H9 (cell line): ENCODE data around the gene SRA1. TPM values are rescaled to one million over a fixed set of nuclear protein-coding genes. Genes with fewer than 3 reads are reported as not detected.
"Not testable (repeated sequence)": the region's sequence is repeated elsewhere in the genome, so short reads cannot be mapped to it uniquely, and the experiment has no call there.

Experiments used
- DNase-seq: peaks from one replicate; pipeline ENCODE4 v3.0.0-alpha.2; 2017
- H2AFZ ChIP-seq: one replicate; pipeline ENCODE4 v1.6.1; 2013; ENCODE audit warnings: mild to moderate bottlenecking, low read length, control low read depth, moderate library complexity
- H2AK5ac ChIP-seq: 2 replicates; pipeline ENCODE4 v1.6.1; 2013; ENCODE audit warnings: low read length, control low read depth, mixed read lengths; ENCODE audit not compliant: insufficient read length
- H2BK120ac ChIP-seq: one replicate; pipeline ENCODE4 v1.6.1; 2013; ENCODE audit warnings: low read depth, mild to moderate bottlenecking, low read length, control low read depth, inconsistent platforms; ENCODE audit not compliant: poor library complexity, severe bottlenecking
- H2BK12ac ChIP-seq: 2 replicates; pipeline ENCODE4 v1.6.1; 2013; ENCODE audit warnings: low read length, control low read depth, mixed read lengths, low read depth; ENCODE audit not compliant: insufficient read length
- H2BK15ac ChIP-seq: 2 replicates; pipeline ENCODE4 v1.6.1; 2013; ENCODE audit warnings: low read depth, low read length, control low read depth
- H2BK20ac ChIP-seq: one replicate; pipeline ENCODE4 v1.6.1; 2013; ENCODE audit warnings: low read depth, mild to moderate bottlenecking, low read length, control low read depth, inconsistent platforms; ENCODE audit not compliant: poor library complexity, severe bottlenecking
- H2BK5ac ChIP-seq: 2 replicates; pipeline ENCODE4 v1.6.1; 2013; ENCODE audit warnings: low read length, control low read depth, mixed read lengths; ENCODE audit not compliant: insufficient read length
- H3K14ac ChIP-seq: 2 replicates; pipeline ENCODE4 v1.6.1; 2013; ENCODE audit warnings: low read length, control low read depth; ENCODE audit not compliant: insufficient read depth
- H3K18ac ChIP-seq: 2 replicates; pipeline ENCODE4 v1.6.1; 2013; ENCODE audit warnings: low read depth, mild to moderate bottlenecking, mixed read lengths, low read length, control low read depth; ENCODE audit not compliant: insufficient read length
- H3K23ac ChIP-seq: 2 replicates; pipeline ENCODE4 v1.6.1; 2013; ENCODE audit warnings: low read length, control low read depth, mixed read lengths, low read depth; ENCODE audit not compliant: insufficient read length
- H3K23me2 ChIP-seq: 2 replicates; pipeline ENCODE4 v1.6.1; 2013; ENCODE audit warnings: low read depth, mild to moderate bottlenecking, mixed read lengths, low read length, control low read depth; ENCODE audit not compliant: insufficient read length, poor library complexity, severe bottlenecking
- H3K27ac ChIP-seq: 2 replicates; pipeline ENCODE4 v1.5.1; 2013; ENCODE audit warnings: low read length, control low read depth, mixed read lengths, low read depth; ENCODE audit not compliant: insufficient read length
- H3K27me3 ChIP-seq: 2 replicates; pipeline ENCODE4 v1.6.1; 2013; ENCODE audit warnings: low read length, control low read depth, inconsistent platforms; ENCODE audit not compliant: insufficient read depth
- H3K4ac ChIP-seq: 2 replicates; pipeline ENCODE4 v1.6.1; 2013; ENCODE audit warnings: low read depth, mild to moderate bottlenecking, control low read depth, inconsistent platforms, low read length, moderate library complexity
- H3K4me1 ChIP-seq: 2 replicates; pipeline ENCODE4 v1.6.1; 2013; ENCODE audit warnings: low read length, control low read depth, inconsistent platforms; ENCODE audit not compliant: insufficient read depth
- H3K4me2 ChIP-seq: 2 replicates; pipeline ENCODE4 v1.6.1; 2013; ENCODE audit warnings: low read length, control low read depth, mixed read lengths; ENCODE audit not compliant: insufficient read length, insufficient read depth
- H3K56ac ChIP-seq: 2 replicates; pipeline ENCODE4 v1.6.1; 2013; ENCODE audit warnings: low read depth, mild to moderate bottlenecking, mixed read lengths, low read length, control low read depth; ENCODE audit not compliant: insufficient read length
- H3K79me1 ChIP-seq: 2 replicates; pipeline ENCODE4 v1.6.1; 2013; ENCODE audit warnings: low read depth, mild to moderate bottlenecking, moderate library complexity, low read length, control low read depth, inconsistent platforms; ENCODE audit not compliant: insufficient read depth, poor library complexity, severe bottlenecking
- H3K79me2 ChIP-seq: 2 replicates; pipeline ENCODE4 v1.6.1; 2013; ENCODE audit warnings: low read length, control low read depth, inconsistent platforms; ENCODE audit not compliant: insufficient read depth
- H3K9ac ChIP-seq: 2 replicates; pipeline ENCODE4 v1.6.1; 2013; ENCODE audit warnings: low read length, control low read depth, mixed read lengths; ENCODE audit not compliant: insufficient read length; ENCODE audit errors: extremely low read depth
- H3K9me3 ChIP-seq: one replicate; pipeline ENCODE4 v1.6.1; 2013; ENCODE audit warnings: low read depth, low read length, inconsistent platforms; ENCODE audit not compliant: control insufficient read depth
- H3T11ph ChIP-seq: one replicate; pipeline ENCODE4 v1.6.1; 2013; ENCODE audit warnings: mild to moderate bottlenecking, low read length, control low read depth, inconsistent platforms
- H4K20me1 ChIP-seq: one replicate; pipeline ENCODE4 v1.6.1; 2013; ENCODE audit not compliant: control insufficient read depth, insufficient read length, insufficient read depth
- H4K5ac ChIP-seq: 2 replicates; pipeline ENCODE4 v1.6.1; 2013; ENCODE audit warnings: low read depth, mild to moderate bottlenecking, mixed read lengths, low read length, control low read depth; ENCODE audit not compliant: insufficient read length
- H4K8ac ChIP-seq: replicated peaks from 2 replicates; pipeline ENCODE4 v1.6.1; 2013; ENCODE audit warnings: low read length, control low read depth, mixed read lengths, low read depth; ENCODE audit not compliant: insufficient read length
- H4K91ac ChIP-seq: 2 replicates; pipeline ENCODE4 v1.6.1; 2013; ENCODE audit warnings: low read depth, mild to moderate bottlenecking, moderate library complexity, mixed read lengths, low read length, control low read depth; ENCODE audit not compliant: insufficient read length
- H3K27ac Mint-ChIP-seq, 3 experiments: 2 replicates in 2 of 3; 3 replicates in 1 of 3; pipeline ENCODE4 v1.8.0; 2020 to 2021; ENCODE audit warnings: mixed read lengths in 3 of 3, mild to moderate bottlenecking in 1 of 3, moderate library complexity in 1 of 3
- H3K27me3 Mint-ChIP-seq: 2 replicates; pipeline ENCODE4 v1.8.0; 2021; ENCODE audit warnings: low read depth, mild to moderate bottlenecking, moderate library complexity, mixed read lengths
- H3K36me3 Mint-ChIP-seq, 3 experiments: 2 replicates in 2 of 3; 3 replicates in 1 of 3; pipeline ENCODE4 v1.8.0; 2020 to 2021; ENCODE audit warnings: low read depth in 3 of 3, mixed read lengths in 3 of 3; ENCODE audit not compliant: insufficient read depth in 1 of 3
- H3K4me1 Mint-ChIP-seq, 2 experiments: 2 replicates each; pipeline ENCODE4 v1.8.0; 2020; ENCODE audit warnings: mixed read lengths in 2 of 2
- H3K4me3 Mint-ChIP-seq, 2 experiments: 2 replicates in 1 of 2; 3 replicates in 1 of 2; pipeline ENCODE4 v1.8.0; 2020 to 2021; ENCODE audit warnings: mild to moderate bottlenecking in 2 of 2, mixed read lengths in 2 of 2, moderate library complexity in 1 of 2
- H3K9me3 Mint-ChIP-seq, 2 experiments: 2 replicates in 1 of 2; 3 replicates in 1 of 2; pipeline ENCODE4 v1.8.0; 2020; ENCODE audit warnings: mild to moderate bottlenecking in 2 of 2, mixed read lengths in 2 of 2, moderate library complexity in 1 of 2
- WGBS: extraction: QIAGEN DNeasy Blood & Tissue Kit; methylation state at CpG from one replicate; pipeline ENCODE4 v1.1.7; 2013; ENCODE audit warnings: missing lambda C conversion rate, low lambda C conversion rate, mixed read lengths; ENCODE audit not compliant: insufficient read length; ENCODE audit errors: extremely low coverage; 5-methylcytosine and 5-hydroxymethylcytosine counted together
- total RNA-seq: library from RNA; stranded (reverse); gene quantifications from 2 replicates; pipeline ENCODE4 v1.2.1, GENCODE V29; 2021
- TF ChIP-seq, protein P1 (sequence below): fragments of 200-600 bp; sonication (generic); conservative IDR thresholded peaks from 3 replicates; pipeline ENCODE4 v1.8.0; 2021; ENCODE audit warnings: antibody characterized with exemption, mild to moderate bottlenecking

SRA1 gene
- total RNA-seq, 1 experiment from 2014 or later, result 49.3 TPM

DNA sequence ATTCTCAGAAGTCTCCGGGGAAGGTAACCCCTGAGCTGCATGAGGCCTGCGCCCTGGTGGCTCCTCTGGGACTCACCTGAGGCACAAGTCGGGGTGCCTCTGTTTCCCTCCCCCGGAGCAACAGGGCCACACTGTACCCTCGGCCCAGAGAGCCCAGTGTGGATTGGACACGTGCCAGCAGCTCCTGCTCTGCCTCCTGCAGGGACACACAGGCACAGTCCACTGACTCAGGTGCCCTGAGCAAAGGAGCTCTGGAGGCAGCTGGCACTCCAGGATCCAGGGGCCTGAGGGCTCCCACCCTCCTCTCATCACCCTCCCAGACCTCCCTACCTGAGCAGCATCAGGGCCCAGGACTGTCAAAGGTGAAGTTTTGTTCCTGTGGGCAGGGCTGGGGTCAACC is 36.9 kb upstream of the SRA1 start:
- peaks cover 6% of the 10 kb centered on the region for H3K27me3 Mint-ChIP-seq
- no peak overlapping the region for H2BK20ac ChIP-seq
- DNase-seq, result no peak
- no peak overlapping the region for H3K23ac ChIP-seq
- no peak overlapping the region for H3K27ac Mint-ChIP-seq
- TF ChIP-seq, protein P1, sequence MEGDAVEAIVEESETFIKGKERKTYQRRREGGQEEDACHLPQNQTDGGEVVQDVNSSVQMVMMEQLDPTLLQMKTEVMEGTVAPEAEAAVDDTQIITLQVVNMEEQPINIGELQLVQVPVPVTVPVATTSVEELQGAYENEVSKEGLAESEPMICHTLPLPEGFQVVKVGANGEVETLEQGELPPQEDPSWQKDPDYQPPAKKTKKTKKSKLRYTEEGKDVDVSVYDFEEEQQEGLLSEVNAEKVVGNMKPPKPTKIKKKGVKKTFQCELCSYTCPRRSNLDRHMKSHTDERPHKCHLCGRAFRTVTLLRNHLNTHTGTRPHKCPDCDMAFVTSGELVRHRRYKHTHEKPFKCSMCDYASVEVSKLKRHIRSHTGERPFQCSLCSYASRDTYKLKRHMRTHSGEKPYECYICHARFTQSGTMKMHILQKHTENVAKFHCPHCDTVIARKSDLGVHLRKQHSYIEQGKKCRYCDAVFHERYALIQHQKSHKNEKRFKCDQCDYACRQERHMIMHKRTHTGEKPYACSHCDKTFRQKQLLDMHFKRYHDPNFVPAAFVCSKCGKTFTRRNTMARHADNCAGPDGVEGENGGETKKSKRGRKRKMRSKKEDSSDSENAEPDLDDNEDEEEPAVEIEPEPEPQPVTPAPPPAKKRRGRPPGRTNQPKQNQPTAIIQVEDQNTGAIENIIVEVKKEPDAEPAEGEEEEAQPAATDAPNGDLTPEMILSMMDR, result no peak
- no peak overlapping the region for H2AFZ ChIP-seq
- no peaks in the 10 kb centered on the region for H3K4me1 ChIP-seq
- H2BK12ac ChIP-seq, result no peak overlapping the region
- H3T11ph ChIP-seq, result no peak overlapping the region
- no peaks in the 10 kb centered on the region for H3K23me2 ChIP-seq
- no peaks in the 10 kb centered on the region for H4K20me1 ChIP-seq
- H4K8ac ChIP-seq, result no peak overlapping the region
- H3K9ac ChIP-seq, result no peak overlapping the region
- no peaks in the 10 kb centered on the region for H3K27me3 ChIP-seq
- H2BK5ac ChIP-seq, result no peak overlapping the region
- no peaks in the 10 kb centered on the region; a peak in 1 of 5 replicates for H3K9me3 Mint-ChIP-seq
- H3K18ac ChIP-seq, result no peak overlapping the region
- H3K27ac ChIP-seq, result no peak overlapping the region
- no peaks in the 10 kb centered on the region for H3K79me2 ChIP-seq
- H3K4ac ChIP-seq, result no peak overlapping the region
- H4K91ac ChIP-seq, result no peak overlapping the region
- H2BK15ac ChIP-seq, result no peak overlapping the region
- H3K14ac ChIP-seq, result peak overlapping the region; percentile 32; the same call in 1 of the 2 replicates
- no peaks in the 10 kb centered on the region for H3K36me3 Mint-ChIP-seq
- no CpG with 5 or more reads among the region's 6 CpGs for WGBS
- no peak overlapping the region for H3K4me2 ChIP-seq
- no peak overlapping the region for H3K56ac ChIP-seq
- no peaks in the 10 kb centered on the region for H3K79me1 ChIP-seq
- H3K9me3 ChIP-seq, result no peaks in the 10 kb centered on the region
- H3K4me3 Mint-ChIP-seq, result no peak overlapping the region
- H2BK120ac ChIP-seq, result no peak overlapping the region
- no peak overlapping the region for H4K5ac ChIP-seq
- H2AK5ac ChIP-seq, result no peak overlapping the region
- peaks cover 5 to 6% of the 10 kb centered on the region in 2 experiments for H3K4me1 Mint-ChIP-seq

DNA sequence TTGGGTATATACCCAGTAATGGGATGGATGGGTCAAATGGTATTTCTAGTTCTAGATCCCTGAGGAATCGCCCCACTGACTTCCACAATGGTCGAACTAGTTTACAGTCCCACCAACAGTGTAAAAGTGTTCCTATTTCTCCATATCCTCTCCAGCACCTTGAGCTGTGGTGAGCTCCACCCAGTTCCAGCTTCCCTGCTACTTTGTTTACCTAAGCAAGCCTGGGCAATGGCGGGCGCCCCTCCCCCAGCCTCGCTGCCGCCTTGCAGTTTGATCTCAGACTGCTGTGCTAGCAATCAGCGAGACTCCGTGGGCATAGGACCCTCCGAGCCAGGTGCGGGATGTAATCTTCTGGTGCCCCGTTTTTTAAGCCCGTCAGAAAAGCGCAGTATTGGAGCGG is 35.8 kb upstream of the SRA1 start:
- not testable (repeated sequence) for H3K23ac ChIP-seq, H3T11ph ChIP-seq, H3K56ac ChIP-seq, H3K4me2 ChIP-seq, H3K27ac ChIP-seq, H3K79me2 ChIP-seq, H4K20me1 ChIP-seq, H2BK20ac ChIP-seq, H3K18ac ChIP-seq, DNase-seq, H3K9me3 ChIP-seq, H2BK12ac ChIP-seq, H3K27me3 Mint-ChIP-seq, H3K36me3 Mint-ChIP-seq, H4K8ac ChIP-seq, H3K9me3 Mint-ChIP-seq, H3K79me1 ChIP-seq, H3K4me1 Mint-ChIP-seq, H2BK5ac ChIP-seq, H2AK5ac ChIP-seq, H3K4ac ChIP-seq, H3K4me1 ChIP-seq, H4K91ac ChIP-seq, H3K27me3 ChIP-seq, H2AFZ ChIP-seq, H4K5ac ChIP-seq, H2BK15ac ChIP-seq, H2BK120ac ChIP-seq, H3K23me2 ChIP-seq
- peak overlapping the region in 2 of 3 experiments; percentile 31 to 79; a peak in 2 of 7 replicates for H3K27ac Mint-ChIP-seq
- Histone ChIP-seq H3K9ac (peak overlapping the region; percentile 42), H3K14ac (peak overlapping the region; percentile 78)
- H3K4me3 Mint-ChIP-seq, result peak overlapping the region in 1 of 2 experiments; percentile 54; a peak in 3 of 5 replicates
- no CpG with 5 or more reads among the region's 14 CpGs for WGBS
